Erythroblast (primary cell): Measurements from ENCODE around the gene ULK4.

Source experiments
- GATA1 ChIP-seq: IDR thresholded peaks from 2 replicates; pipeline ENCODE4 v1.6.1; 2011; ENCODE audit warnings: low read depth, mild to moderate bottlenecking, control low read depth, low read length, moderate library complexity
- POLR2A ChIP-seq: IDR thresholded peaks from 2 replicates; pipeline ENCODE4 v1.6.1; 2011; ENCODE audit warnings: mild to moderate bottlenecking, low read length

DNA sequence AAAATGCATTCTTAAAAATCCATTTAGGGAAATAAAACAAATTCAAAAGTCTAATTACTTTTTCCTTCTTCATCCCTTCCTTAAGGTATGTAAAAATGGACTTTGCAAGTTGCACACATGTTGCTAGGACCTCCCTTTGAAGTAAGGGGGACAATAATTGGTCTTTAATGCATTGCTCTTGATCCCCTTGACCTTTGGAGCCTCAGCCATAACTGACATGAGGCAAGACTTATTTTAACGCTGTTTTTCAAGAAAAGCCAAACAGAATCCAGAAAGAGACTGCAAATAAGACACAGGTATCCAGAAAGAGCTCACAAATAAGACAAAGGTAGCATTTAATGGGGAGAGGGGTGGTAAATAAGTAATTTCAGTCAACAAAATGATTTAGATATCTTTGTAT lies 301.4 kb downstream of the ULK4 start:
- TF ChIP-seq POLR2A (no peak), GATA1 (no peak)
